Fibroblast of lung (primary cell): ENCODE measurements around the gene BRD7. TPM values are rescaled to one million over a fixed set of nuclear protein-coding genes. Genes with fewer than 3 reads are reported as not detected.

ENCODE experiments used
- DNase-seq, 2 donors: peaks; one replicate each; pipeline versions ENCODE4 v3.0.0 to v3.0.0-alpha.2; 2010; ENCODE audit warnings: low read depth in 2 of 2
- H2AFZ ChIP-seq: 2 replicates; pipeline ENCODE4 v1.5.1; 2012; ENCODE audit warnings: low read length, control low read depth, inconsistent platforms
- H3K27ac ChIP-seq: 2 replicates; pipeline ENCODE4 v1.5.1; 2011; ENCODE audit warnings: low read length, control low read depth; ENCODE audit not compliant: insufficient read depth
- H3K27me3 ChIP-seq: 2 replicates; pipeline ENCODE4 v1.5.1; 2011; ENCODE audit warnings: mild to moderate bottlenecking, low read length; ENCODE audit not compliant: control insufficient read depth, insufficient read depth
- H3K36me3 ChIP-seq: 2 replicates; pipeline ENCODE4 v1.5.1; 2011; ENCODE audit warnings: low read length; ENCODE audit not compliant: control insufficient read depth, insufficient read depth
- H3K4me1 ChIP-seq: 2 replicates; pipeline ENCODE4 v1.5.1; 2011; ENCODE audit warnings: low read length; ENCODE audit not compliant: control insufficient read depth, insufficient read depth; ENCODE audit errors: extremely low read depth
- H3K4me2 ChIP-seq: 2 replicates; pipeline ENCODE4 v1.5.1; 2011; ENCODE audit warnings: low read length, control low read depth; ENCODE audit not compliant: insufficient read depth; ENCODE audit errors: extremely low read depth
- H3K4me3 ChIP-seq, 4 experiments: fragments of 200-600 bp in 1 of 4; sonication (generic) in 1 of 4; replicated peaks in 1 of 4; 2 replicates each; pipeline ENCODE4 v1.5.1; 2011 to 2016; ENCODE audit warnings: low read length in 4 of 4, low read depth in 3 of 4, mild to moderate bottlenecking in 3 of 4, control low read depth in 2 of 4, inconsistent platforms in 1 of 4, mixed read lengths in 1 of 4; ENCODE audit not compliant: insufficient read depth in 1 of 4; ENCODE audit errors: control extremely low read depth in 1 of 4
- H3K79me2 ChIP-seq: 2 replicates; pipeline ENCODE4 v1.5.1; 2012; ENCODE audit warnings: mild to moderate bottlenecking, low read length, inconsistent platforms; ENCODE audit not compliant: control insufficient read depth, insufficient read depth
- H3K9ac ChIP-seq: 2 replicates; pipeline ENCODE4 v1.5.1; 2011; ENCODE audit warnings: mild to moderate bottlenecking, low read length, control low read depth; ENCODE audit not compliant: insufficient read depth
- H3K9me3 ChIP-seq: 2 replicates; pipeline ENCODE4 v1.5.1; 2012; ENCODE audit warnings: low read depth, low read length; ENCODE audit not compliant: control insufficient read depth, insufficient read depth
- H4K20me1 ChIP-seq: 2 replicates; pipeline ENCODE4 v1.5.1; 2011; ENCODE audit warnings: low read length; ENCODE audit not compliant: control insufficient read depth, insufficient read depth; ENCODE audit errors: extremely low read depth
- EZH2 ChIP-seq: IDR thresholded peaks from 2 replicates; pipeline ENCODE4 v1.5.1; 2012; ENCODE audit warnings: low read length, control low read depth, mild to moderate bottlenecking; ENCODE audit errors: missing control alignments
- polyA plus RNA-seq, 2 donors: library from polyadenylated mRNA; depleted of rRNA in 1 of 2; stranded (reverse) in 1 of 2; unstranded in 1 of 2; fragments of >200 nt; gene quantifications; 2 replicates each; pipeline ENCODE4 v1.2.1, GENCODE V29; 2011 to 2012; ENCODE audit warnings: missing spikeins in 1 of 2
- total RNA-seq: library from RNA; depleted of rRNA; stranded (reverse); fragments of >200 nt; gene quantifications from 2 replicates; pipeline ENCODE4 v1.2.1, GENCODE V29; 2014
- TF ChIP-seq, protein P1 (sequence below), 2 donors: IDR thresholded peaks in 1 of 2; conservative IDR thresholded peaks in 1 of 2; 1 replicate in 1 of 2; 2 replicates in 1 of 2; pipeline ENCODE4 v1.5.1; 2011 to 2012; ENCODE audit warnings: low read length in 2 of 2, control low read depth in 1 of 2, inconsistent platforms in 1 of 2, low read depth in 1 of 2, mild to moderate bottlenecking in 1 of 2

Gene BRD7
- total and polyA plus RNA-seq, 2 donors (not counting 1 experiment from before 2014, with no cell fraction given): 50.0 to 51.5 TPM

DNA sequence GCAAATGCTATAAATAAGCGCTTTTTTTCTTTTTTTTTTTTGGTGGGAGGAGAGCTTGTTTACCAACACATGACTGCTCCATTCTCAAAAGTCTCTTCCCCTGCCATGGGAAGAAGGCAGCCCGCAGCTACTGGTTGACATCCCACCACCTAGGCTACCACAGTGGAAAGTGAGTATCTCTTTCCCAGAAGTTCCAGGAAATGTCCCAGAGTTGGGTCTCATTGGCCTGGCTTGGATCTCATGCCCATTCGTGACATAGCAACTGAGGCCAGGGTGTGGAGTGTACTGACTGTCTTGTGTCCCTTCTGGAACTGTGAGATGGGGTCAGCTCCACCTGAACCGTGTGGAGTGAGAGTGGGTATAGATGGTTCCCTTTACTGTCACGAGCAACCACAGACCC is 29.5 kb upstream of the BRD7 start:
- no peak for DNase-seq
- no peaks in the 10 kb centered on the region for H3K4me1 ChIP-seq
- H3K36me3 ChIP-seq: no peaks in the 10 kb centered on the region
- no peak overlapping the region for H3K27ac ChIP-seq
- no peaks in the 10 kb centered on the region for H3K79me2 ChIP-seq
- no peaks in the 10 kb centered on the region for H3K9me3 ChIP-seq
- H3K4me2 ChIP-seq: no peak overlapping the region
- no peak for TF ChIP-seq EZH2
- TF ChIP-seq, protein P1, sequence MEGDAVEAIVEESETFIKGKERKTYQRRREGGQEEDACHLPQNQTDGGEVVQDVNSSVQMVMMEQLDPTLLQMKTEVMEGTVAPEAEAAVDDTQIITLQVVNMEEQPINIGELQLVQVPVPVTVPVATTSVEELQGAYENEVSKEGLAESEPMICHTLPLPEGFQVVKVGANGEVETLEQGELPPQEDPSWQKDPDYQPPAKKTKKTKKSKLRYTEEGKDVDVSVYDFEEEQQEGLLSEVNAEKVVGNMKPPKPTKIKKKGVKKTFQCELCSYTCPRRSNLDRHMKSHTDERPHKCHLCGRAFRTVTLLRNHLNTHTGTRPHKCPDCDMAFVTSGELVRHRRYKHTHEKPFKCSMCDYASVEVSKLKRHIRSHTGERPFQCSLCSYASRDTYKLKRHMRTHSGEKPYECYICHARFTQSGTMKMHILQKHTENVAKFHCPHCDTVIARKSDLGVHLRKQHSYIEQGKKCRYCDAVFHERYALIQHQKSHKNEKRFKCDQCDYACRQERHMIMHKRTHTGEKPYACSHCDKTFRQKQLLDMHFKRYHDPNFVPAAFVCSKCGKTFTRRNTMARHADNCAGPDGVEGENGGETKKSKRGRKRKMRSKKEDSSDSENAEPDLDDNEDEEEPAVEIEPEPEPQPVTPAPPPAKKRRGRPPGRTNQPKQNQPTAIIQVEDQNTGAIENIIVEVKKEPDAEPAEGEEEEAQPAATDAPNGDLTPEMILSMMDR (conservative IDR thresholded peaks at IDR 0.05 in 1 of 2, IDR thresholded peaks at IDR 0.05 in 1 of 2; ENCODE audit: low read depth in 1 of 2, low read length in 2 of 2): no peak
- no peaks in the 10 kb centered on the region for H3K27me3 ChIP-seq
- no peak overlapping the region for H3K4me3 ChIP-seq
- no peak overlapping the region for H2AFZ ChIP-seq
- H4K20me1 ChIP-seq: no peaks in the 10 kb centered on the region
- H3K9ac ChIP-seq: no peak overlapping the region

DNA sequence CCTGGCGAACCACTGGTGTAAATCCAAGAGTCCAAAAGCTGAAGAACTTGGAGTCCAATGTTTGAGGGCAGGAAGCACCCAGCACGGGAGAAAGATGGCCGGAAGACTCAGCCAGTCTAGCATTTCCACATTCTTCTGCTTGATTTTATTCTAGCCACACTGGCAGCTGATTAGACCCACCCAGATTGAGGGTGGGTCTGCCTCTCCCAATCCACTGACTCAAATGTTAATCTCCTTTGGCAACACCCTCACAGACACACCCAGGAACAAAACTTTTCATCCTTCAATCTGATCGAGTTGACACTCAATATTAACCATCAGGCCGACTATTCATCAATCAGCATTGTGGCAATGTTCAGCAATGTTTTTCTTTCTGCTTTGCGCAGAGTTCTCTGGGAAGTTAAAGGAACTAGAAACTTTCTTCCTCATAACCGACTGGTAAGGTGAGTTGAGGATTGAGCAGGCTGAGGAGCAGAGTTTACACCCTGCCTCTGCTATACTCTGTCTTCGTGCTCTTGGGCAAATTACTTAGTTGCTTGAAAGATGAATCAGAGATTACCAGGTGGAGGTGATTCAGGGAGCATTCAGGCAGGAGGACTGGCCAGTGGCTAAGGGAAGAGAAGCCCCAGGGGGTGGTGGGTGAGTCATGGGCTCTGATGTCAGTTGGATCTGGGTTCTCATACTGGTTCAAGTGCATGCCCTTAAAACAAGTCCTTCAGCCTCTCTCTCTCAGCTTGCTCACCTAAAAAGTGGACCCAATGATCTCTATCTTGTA is 28.2 kb upstream of the BRD7 start:
- Histone ChIP-seq H2AFZ (no peak overlapping the region), H3K9me3 (no peaks in the 10 kb centered on the region), H3K4me2 (no peak overlapping the region), H3K27me3 (no peaks in the 10 kb centered on the region), H3K27ac (no peak overlapping the region), H4K20me1 (no peaks in the 10 kb centered on the region), H3K36me3 (no peaks in the 10 kb centered on the region), H3K4me3 (no peak overlapping the region), H3K4me1 (no peaks in the 10 kb centered on the region), H3K79me2 (no peaks in the 10 kb centered on the region), H3K9ac (no peak overlapping the region)
- DNase-seq: peak in 1 of 2 donors; percentile 76
- TF ChIP-seq EZH2: no peak
- TF ChIP-seq, protein P1 (conservative IDR thresholded peaks at IDR 0.05 in 1 of 2, IDR thresholded peaks at IDR 0.05 in 1 of 2; ENCODE audit: low read depth in 1 of 2, low read length in 2 of 2): no peak

DNA sequence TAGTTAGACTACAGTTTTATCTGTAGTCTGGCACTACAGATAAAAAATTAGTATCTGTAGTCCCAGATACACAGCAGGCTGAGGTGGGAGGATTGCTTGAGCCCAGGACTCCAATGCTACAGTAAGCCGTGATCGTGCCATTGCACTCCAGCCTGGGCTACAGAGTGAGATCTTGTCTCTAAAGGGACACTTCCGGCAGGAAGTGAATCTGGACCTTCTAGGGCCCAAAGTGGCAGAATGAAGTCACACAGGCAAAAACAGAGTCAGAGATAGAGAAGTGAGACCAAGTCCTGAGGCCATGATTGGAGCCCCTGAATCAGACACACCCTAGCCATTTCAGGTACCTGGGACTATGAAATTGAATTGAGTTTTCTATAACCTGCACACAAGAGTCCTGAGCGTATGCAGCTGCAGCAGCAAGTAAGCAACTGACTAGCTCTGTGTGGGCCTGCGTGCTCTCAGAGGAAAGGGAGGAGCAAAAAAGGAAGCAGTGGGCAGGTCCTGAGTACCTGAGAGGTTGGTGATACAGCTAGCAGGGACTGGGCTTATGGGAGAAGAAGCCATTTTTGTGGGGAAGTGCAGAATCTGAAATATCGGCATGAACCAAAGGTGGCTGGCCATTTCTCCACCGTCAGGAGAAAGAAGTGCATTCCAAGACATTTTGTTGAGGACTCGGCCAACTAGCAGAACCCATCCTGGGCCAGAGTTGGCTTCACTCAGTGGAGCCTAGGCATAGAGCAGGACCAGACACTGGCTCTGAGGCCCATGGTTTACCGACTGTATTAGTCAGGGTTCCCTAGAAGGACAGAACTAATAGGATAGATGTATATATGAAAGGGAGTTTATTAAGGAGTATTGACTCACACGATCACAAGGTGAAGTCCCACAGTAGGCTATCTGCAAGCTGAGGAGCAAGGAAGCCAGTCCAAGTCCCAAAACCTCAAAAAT is 27.2 kb upstream of the BRD7 start:
- TF ChIP-seq, protein P1 (conservative IDR thresholded peaks at IDR 0.05 in 1 of 2, IDR thresholded peaks at IDR 0.05 in 1 of 2; ENCODE audit: low read depth in 1 of 2, low read length in 2 of 2): no peak
- TF ChIP-seq EZH2: no peak
- H3K27me3 ChIP-seq: no peaks in the 10 kb centered on the region
- no peak for DNase-seq
- no peak overlapping the region for H3K9ac ChIP-seq
- no peaks in the 10 kb centered on the region for H3K4me1 ChIP-seq
- no peak overlapping the region for H3K4me2 ChIP-seq
- no peaks in the 10 kb centered on the region for H3K9me3 ChIP-seq
- no peak overlapping the region for H3K27ac ChIP-seq
- H3K4me3 ChIP-seq: no peak overlapping the region
- no peak overlapping the region for H2AFZ ChIP-seq
- no peaks in the 10 kb centered on the region for H3K36me3 ChIP-seq
- no peaks in the 10 kb centered on the region for H4K20me1 ChIP-seq
- no peaks in the 10 kb centered on the region for H3K79me2 ChIP-seq
